Tibial nerve (tissue), 4 donors: Measurements from ENCODE around the gene IQCM.
A peak's percentile ranks its signal among the peaks of the same experiment; 100 is the strongest.

Experiments used
- CTCF ChIP-seq, 5 experiments: fragments of 200-600 bp in 3 of 5; fragments of 450-650 bp in 2 of 5; sonication (generic) in 3 of 5; IDR thresholded peaks; one replicate each; pipeline ENCODE4 v1.5.1; 2016 to 2019; ENCODE audit warnings: antibody characterized with exemption in 5 of 5, mild to moderate bottlenecking in 3 of 5, moderate library complexity in 2 of 5
- EP300 ChIP-seq, 2 donors: sonication (generic); formaldehyde crosslinking; IDR thresholded peaks; one replicate each; pipeline ENCODE4 v1.6.1; 2017; ENCODE audit warnings: antibody characterized with exemption in 2 of 2, mild to moderate bottlenecking in 1 of 2

GRCh38 chr4:149718500-149718899, 97.1 kb downstream of the IQCM start:
- TF ChIP-seq CTCF (IDR thresholded peaks at IDR 0.05) (no peak), EP300 (IDR thresholded peaks at IDR 0.05) (peak in 1 of 2 donors; percentile 28)
